Cardiac fibroblast (primary cell): ENCODE measurements around the gene GDPD5.

ENCODE experiments used
- DNase-seq, 2 donors: peaks; one replicate each; pipeline versions ENCODE4 v3.0.0 to v3.0.0-alpha.2; 2010; ENCODE audit warnings: low read depth in 2 of 2
- H3K4me3 ChIP-seq, 2 donors: replicated peaks in 1 of 2; 1 replicate in 1 of 2; 2 replicates in 1 of 2; pipeline ENCODE4 v1.5.1; 2011; ENCODE audit warnings: low read depth in 2 of 2, low read length in 2 of 2, mild to moderate bottlenecking in 2 of 2, moderate library complexity in 1 of 2
- CTCF ChIP-seq: IDR thresholded peaks from one replicate; pipeline ENCODE4 v1.5.1; 2011; ENCODE audit warnings: low read depth, mild to moderate bottlenecking, low read length, inconsistent platforms

Gene GDPD5

DNA sequence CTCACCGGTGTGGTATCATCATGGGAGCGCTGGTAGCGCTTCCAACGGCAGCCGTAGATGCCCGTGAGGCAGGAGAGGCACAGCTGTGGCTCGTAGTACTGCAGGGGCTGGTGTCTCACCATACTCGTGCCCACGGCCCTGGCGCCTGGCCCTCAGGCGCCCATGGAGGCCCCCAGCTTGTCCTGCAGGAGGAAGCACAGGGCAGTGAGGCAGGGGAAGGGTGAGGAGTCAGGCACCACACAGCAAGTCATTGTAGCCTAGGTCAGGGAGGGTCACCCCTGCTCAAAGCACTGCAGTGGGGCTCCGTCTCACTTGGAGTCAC is 48.2 kb downstream of the GDPD5 start:
- TF ChIP-seq CTCF = no peak

GRCh38 chr11:75476739-75477613 is 48.8 kb downstream of the GDPD5 start:
- H3K4me3 ChIP-seq = no peak overlapping the region
- no peak for DNase-seq
- no peak for TF ChIP-seq CTCF

More for the DNA sequence above, 48.2 kb downstream of the GDPD5 start:
- no peak overlapping the region for H3K4me3 ChIP-seq
- no peak for DNase-seq

DNA sequence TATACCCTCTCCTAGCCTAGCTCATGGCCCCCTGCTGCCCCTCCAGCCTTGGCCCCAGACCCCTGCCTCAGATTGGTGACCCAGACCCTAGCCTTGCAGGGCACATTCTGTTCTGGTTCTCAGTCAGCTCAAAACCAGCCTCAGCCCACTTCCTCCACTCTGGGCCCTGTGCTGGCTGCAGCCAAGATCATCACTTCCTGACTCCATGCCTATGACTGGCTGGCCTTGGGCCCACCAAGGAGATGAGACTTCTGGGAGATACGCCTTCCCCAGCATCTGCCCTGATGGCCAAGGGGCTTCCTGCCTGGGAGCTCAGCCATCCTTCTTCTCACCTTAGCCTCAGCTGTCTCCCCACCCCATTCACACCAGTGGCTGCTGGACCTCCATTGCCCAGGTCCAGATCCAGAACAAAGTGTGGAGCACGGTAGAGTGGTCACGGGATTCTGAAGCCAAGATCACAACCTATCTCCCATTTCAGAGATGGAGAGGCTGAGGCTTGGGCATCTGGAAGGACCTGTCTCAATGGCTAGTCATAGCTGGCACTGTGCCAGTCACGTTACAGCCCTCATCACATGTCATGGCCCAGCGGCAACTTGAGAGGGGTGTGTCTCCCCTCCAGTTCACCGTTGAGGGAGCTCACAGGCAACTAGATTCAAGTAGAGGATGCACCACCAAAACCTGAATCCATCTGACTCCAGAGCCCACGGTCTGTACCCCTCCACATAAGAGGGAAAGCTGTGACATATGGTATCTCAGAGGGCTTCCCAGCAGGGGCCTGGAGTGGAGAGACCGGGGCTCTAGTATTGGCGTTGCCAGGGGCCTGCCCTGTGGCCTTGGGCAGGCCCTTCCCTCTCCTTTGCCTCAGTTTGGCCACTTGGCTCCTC is 49.7 kb downstream of the GDPD5 start:
- DNase-seq = peak; percentile 70 to 75
- H3K4me3 ChIP-seq = no peak overlapping the region
- no peak for TF ChIP-seq CTCF

DNA sequence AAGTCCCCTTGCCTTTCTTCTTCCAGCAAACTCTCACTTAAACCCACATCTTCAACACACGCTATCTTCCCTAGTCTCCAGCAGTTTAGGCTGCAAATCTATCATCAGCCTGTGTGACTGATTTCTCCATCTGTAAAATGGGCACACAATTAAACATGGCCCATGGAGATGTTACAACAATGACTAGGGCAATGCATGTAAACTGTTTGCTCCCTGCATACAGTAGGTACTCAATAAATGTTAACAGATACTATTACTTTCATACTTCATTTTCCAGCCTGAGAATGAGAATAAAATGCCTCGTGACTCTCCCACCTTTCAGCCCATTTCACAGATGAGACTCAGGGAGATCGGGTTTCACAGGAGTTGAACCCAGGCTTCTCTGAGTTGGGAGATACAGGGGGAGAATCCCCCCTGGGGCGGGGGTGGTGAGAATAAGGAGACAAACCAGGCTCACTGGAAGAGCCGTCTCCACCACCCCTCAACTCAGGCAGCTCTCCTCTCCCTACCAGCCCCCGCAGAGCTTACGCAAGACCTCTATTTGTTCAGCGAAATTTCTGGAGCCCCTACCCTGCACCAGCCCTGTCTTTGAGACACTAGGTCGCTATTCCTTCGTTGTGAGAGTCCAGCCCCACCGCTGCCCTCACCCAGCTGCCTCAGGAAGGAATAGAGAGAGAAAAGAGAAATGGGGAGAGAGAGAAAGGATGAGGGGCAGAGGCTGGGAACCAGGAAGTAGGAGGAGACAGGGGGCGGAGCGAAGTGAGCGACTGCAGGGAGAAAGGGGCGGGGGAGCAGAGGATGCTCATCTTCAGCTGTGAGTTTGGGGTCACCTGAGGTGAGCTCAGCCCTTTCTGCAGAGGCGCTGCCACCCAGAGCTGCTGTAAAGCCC is 50.6 kb downstream of the GDPD5 start:
- DNase-seq = peak; percentile 71 to 72

DNA sequence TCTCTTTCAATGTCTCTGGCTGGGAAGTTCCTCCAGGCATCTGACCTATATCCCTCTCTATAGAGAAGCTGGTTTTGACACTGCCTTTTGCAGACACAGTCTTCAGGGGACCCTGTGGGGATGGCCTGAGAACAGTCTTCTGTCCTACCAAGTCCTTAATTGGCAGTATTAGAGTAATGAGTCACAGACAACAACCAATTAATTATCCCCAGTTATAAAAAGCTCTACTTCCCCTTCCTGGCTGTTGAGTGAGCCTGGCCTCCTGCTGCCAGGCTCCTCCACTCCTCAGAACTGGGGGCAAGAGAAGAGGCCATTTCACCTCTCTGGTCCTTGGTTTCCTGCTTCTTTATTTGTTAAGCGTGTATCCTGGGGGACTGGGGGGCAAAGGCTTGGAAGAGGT is 51.5 kb downstream of the GDPD5 start:
- H3K4me3 ChIP-seq = no peak overlapping the region
- no peak for TF ChIP-seq CTCF
- peak in 1 of 2 donors; percentile 14 for DNase-seq

More for the DNA sequence above, 50.6 kb downstream of the GDPD5 start:
- H3K4me3 ChIP-seq = peak overlapping the region in 1 of 2 donors; percentile 24
- no peak for TF ChIP-seq CTCF

- no peak overlapping the region for H3K4me3 ChIP-seq
- DNase-seq = no peak
- no peak for TF ChIP-seq CTCF
Observed at GRCh38 chr11:75473684-75474083, 52.1 kb downstream of the GDPD5 start.
